HepG2 (cell line): ENCODE results near the gene PPP1R9B. TPM values are rescaled to one million over a fixed set of nuclear protein-coding genes. Genes with fewer than 3 reads are reported as not detected.

Source experiments
- ADNP ChIP-seq: sonication (generic); formaldehyde crosslinking; IDR thresholded peaks from 2 replicates; pipeline ENCODE4 v1.4.0; 2020; ENCODE audit warnings: missing genetic modification reagents
- AFF4 ChIP-seq: sonication (generic); formaldehyde crosslinking; IDR thresholded peaks from 2 replicates; pipeline ENCODE4 v1.4.0; 2020; ENCODE audit warnings: missing genetic modification reagents
- ATF7-NPFF ChIP-seq: sonication (generic); formaldehyde crosslinking; IDR thresholded peaks from 2 replicates; pipeline ENCODE4 v1.8.1; 2023; ENCODE audit warnings: mild to moderate bottlenecking, low read depth, missing genetic modification reagents, moderate library complexity
- GTF3A ChIP-seq: sonication (generic); formaldehyde crosslinking; conservative IDR thresholded peaks from 2 replicates; pipeline ENCODE4 v1.4.0; 2020; ENCODE audit warnings: mild to moderate bottlenecking, missing genetic modification reagents
- MAFF ChIP-seq: IDR thresholded peaks from 2 replicates; pipeline ENCODE4 v1.6.1; 2011; ENCODE audit warnings: low read depth, low read length, improper control_type of control experiment
- NFKB2 ChIP-seq: sonication (generic); formaldehyde crosslinking; IDR thresholded peaks from 2 replicates; pipeline ENCODE4 v1.4.0; 2020; ENCODE audit warnings: missing genetic modification reagents, borderline replicate concordance
- PCBP2 ChIP-seq: fragments of 200-400 bp; formaldehyde crosslinking; optimal IDR thresholded peaks from 2 replicates; pipeline ENCODE3; 2018; ENCODE audit warnings: low read length, low read depth; ENCODE audit not compliant: poor library complexity, severe bottlenecking
- POLR2G ChIP-seq: fragments of 200-400 bp; formaldehyde crosslinking; IDR thresholded peaks from 2 replicates; pipeline ENCODE4 v1.6.1; 2018; ENCODE audit warnings: mild to moderate bottlenecking, low read depth, low read length, moderate library complexity
- RXRA ChIP-seq: sonication (generic); formaldehyde crosslinking; IDR thresholded peaks from 2 replicates; pipeline ENCODE4 v1.5.1; 2020; ENCODE audit warnings: missing genetic modification reagents
- SIN3B ChIP-seq: fragments of 150-350 bp; IDR thresholded peaks from 2 replicates; pipeline ENCODE4 v1.6.1; 2014; ENCODE audit warnings: low read length
- ZBTB8A ChIP-seq: sonication (generic); formaldehyde crosslinking; IDR thresholded peaks from 2 replicates; pipeline ENCODE4 v1.4.0; 2020; ENCODE audit warnings: mild to moderate bottlenecking, low read depth, missing genetic modification reagents, borderline replicate concordance
- ZKSCAN8 ChIP-seq: IDR thresholded peaks from 2 replicates; pipeline ENCODE4 v1.6.1; 2016; ENCODE audit warnings: borderline replicate concordance, missing genetic modification reagents, missing compliant biosample characterization
- ZNF34 ChIP-seq: sonication (generic); formaldehyde crosslinking; IDR thresholded peaks from 2 replicates; pipeline ENCODE4 v1.4.0; 2020; ENCODE audit warnings: mild to moderate bottlenecking, missing genetic modification reagents, borderline replicate concordance
- ZNF816 ChIP-seq: sonication (generic); formaldehyde crosslinking; IDR thresholded peaks from 2 replicates; pipeline ENCODE4 v1.8.0; 2022; ENCODE audit warnings: missing genetic modification reagents, mild to moderate bottlenecking, borderline replicate concordance
- polyA plus RNA-seq, 8 experiments: library from polyadenylated mRNA; depleted of rRNA in 3 of 8; stranded (reverse) in 7 of 8; unstranded in 1 of 8; fragments of >200 nt; fragmentation: Illumina TruSeq in 4 of 8; extraction: Trizol in 4 of 8; gene quantifications; 2 replicates each; pipeline versions ENCODE4 v1.2.1 to v1.2.3, GENCODE V29; 2011 to 2016; ENCODE audit warnings: low read depth in 4 of 8, missing spikeins in 1 of 8, mixed read lengths in 1 of 8; ENCODE audit not compliant: insufficient read depth in 1 of 8
- total RNA-seq, 5 experiments: library from RNA; depleted of rRNA; stranded (reverse); fragments of >200 nt; fragmentation: Illumina TruSeq; extraction: Trizol; gene quantifications; 2 replicates each; pipeline ENCODE4 v1.2.3, GENCODE V29; 2016; ENCODE audit warnings: low read depth in 1 of 5
- TF ChIP-seq, protein P1 (sequence below): sonication (generic); formaldehyde crosslinking; conservative IDR thresholded peaks from 2 replicates; pipeline ENCODE4 v1.5.0; 2020; ENCODE audit warnings: missing genetic modification reagents
- TF ChIP-seq, protein P2 (sequence below): IDR thresholded peaks from 2 replicates; pipeline ENCODE4 v1.6.1; 2016; ENCODE audit warnings: missing compliant biosample characterization, missing genetic modification reagents, borderline replicate concordance
- TF ChIP-seq, protein P3 (sequence below): sonication (generic); formaldehyde crosslinking; IDR thresholded peaks from 2 replicates; pipeline ENCODE4 v1.5.1; 2020; ENCODE audit warnings: missing genetic modification reagents, mild to moderate bottlenecking, borderline replicate concordance
- TF ChIP-seq, protein P4 (sequence below): sonication (generic); formaldehyde crosslinking; IDR thresholded peaks from 2 replicates; pipeline ENCODE4 v1.5.0; 2020; ENCODE audit warnings: mild to moderate bottlenecking, missing genetic modification reagents

Gene PPP1R9B
- total and polyA plus RNA-seq, 2 of the 13 experiments (the other 11 are each of a cell fraction or from before 2014, with no cell fraction given) = 9.4 to 15.8 TPM

- no peak for TF ChIP-seq ADNP (CRISPR knock-in tag)
- TF ChIP-seq NFKB2 (CRISPR knock-in tag) = peak; percentile 39; the same call in 1 of the 2 replicates
- no peak for TF ChIP-seq ZBTB8A (CRISPR knock-in tag)
- TF ChIP-seq POLR2G = no peak
- TF ChIP-seq ZNF816 (CRISPR knock-in tag) = no peak
- TF ChIP-seq SIN3B = no peak
- TF ChIP-seq GTF3A (CRISPR knock-in tag) = no peak
- TF ChIP-seq, protein P1, sequence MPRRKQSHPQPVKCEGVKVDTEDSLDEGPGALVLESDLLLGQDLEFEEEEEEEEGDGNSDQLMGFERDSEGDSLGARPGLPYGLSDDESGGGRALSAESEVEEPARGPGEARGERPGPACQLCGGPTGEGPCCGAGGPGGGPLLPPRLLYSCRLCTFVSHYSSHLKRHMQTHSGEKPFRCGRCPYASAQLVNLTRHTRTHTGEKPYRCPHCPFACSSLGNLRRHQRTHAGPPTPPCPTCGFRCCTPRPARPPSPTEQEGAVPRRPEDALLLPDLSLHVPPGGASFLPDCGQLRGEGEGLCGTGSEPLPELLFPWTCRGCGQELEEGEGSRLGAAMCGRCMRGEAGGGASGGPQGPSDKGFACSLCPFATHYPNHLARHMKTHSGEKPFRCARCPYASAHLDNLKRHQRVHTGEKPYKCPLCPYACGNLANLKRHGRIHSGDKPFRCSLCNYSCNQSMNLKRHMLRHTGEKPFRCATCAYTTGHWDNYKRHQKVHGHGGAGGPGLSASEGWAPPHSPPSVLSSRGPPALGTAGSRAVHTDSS (CRISPR knock-in tag) = no peak
- TF ChIP-seq ZNF34 = no peak
- TF ChIP-seq, protein P2, sequence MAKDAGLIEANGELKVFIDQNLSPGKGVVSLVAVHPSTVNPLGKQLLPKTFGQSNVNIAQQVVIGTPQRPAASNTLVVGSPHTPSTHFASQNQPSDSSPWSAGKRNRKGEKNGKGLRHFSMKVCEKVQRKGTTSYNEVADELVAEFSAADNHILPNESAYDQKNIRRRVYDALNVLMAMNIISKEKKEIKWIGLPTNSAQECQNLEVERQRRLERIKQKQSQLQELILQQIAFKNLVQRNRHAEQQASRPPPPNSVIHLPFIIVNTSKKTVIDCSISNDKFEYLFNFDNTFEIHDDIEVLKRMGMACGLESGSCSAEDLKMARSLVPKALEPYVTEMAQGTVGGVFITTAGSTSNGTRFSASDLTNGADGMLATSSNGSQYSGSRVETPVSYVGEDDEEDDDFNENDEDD (CRISPR knock-in tag) = no peak; the same call in 1 of the 2 replicates
- TF ChIP-seq ATF7-NPFF (CRISPR knock-in tag) = no peak
- no peak for TF ChIP-seq ZKSCAN8 (CRISPR knock-in tag)
- no peak for TF ChIP-seq PCBP2
- TF ChIP-seq, protein P3, sequence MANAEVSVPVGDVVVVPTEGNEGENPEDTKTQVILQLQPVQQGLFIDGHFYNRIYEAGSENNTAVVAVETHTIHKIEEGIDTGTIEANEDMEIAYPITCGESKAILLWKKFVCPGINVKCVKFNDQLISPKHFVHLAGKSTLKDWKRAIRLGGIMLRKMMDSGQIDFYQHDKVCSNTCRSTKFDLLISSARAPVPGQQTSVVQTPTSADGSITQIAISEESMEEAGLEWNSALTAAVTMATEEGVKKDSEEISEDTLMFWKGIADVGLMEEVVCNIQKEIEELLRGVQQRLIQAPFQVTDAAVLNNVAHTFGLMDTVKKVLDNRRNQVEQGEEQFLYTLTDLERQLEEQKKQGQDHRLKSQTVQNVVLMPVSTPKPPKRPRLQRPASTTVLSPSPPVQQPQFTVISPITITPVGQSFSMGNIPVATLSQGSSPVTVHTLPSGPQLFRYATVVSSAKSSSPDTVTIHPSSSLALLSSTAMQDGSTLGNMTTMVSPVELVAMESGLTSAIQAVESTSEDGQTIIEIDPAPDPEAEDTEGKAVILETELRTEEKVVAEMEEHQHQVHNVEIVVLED = no peak
- TF ChIP-seq MAFF = no peak
- TF ChIP-seq RXRA (CRISPR knock-in tag) = 0 out of 2 replicates have a peak, but pooled peaks have one; percentile 9
- no peak for TF ChIP-seq AFF4 (CRISPR knock-in tag)
- TF ChIP-seq, protein P4, sequence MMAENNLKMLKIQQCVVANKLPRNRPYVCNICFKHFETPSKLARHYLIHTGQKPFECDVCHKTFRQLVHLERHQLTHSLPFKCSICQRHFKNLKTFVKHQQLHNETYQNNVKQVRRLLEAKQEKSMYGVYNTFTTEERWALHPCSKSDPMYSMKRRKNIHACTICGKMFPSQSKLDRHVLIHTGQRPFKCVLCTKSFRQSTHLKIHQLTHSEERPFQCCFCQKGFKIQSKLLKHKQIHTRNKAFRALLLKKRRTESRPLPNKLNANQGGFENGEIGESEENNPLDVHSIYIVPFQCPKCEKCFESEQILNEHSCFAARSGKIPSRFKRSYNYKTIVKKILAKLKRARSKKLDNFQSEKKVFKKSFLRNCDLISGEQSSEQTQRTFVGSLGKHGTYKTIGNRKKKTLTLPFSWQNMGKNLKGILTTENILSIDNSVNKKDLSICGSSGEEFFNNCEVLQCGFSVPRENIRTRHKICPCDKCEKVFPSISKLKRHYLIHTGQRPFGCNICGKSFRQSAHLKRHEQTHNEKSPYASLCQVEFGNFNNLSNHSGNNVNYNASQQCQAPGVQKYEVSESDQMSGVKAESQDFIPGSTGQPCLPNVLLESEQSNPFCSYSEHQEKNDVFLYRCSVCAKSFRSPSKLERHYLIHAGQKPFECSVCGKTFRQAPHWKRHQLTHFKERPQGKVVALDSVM (CRISPR knock-in tag) = no peak
These were observed 2.0 kb downstream of the PPP1R9B start (continued) for GRCh38 chr17:50148226-50149090.
